Thoracic aorta (tissue), 2 donors: ENCODE data around the gene NOC4L. TPM values are rescaled to one million over a fixed set of nuclear protein-coding genes. Genes with fewer than 3 reads are reported as not detected.

Experiments
- ATAC-seq: fragments of 150-250 bp; one replicate; pipeline ENCODE4 v1.8.0; 2017; ENCODE audit warnings: low read depth; ENCODE audit not compliant: insufficient number of reproducible peaks, low FRiP score
- DNase-seq: peaks from one replicate; pipeline ENCODE4 v3.0.0-alpha.2; 2020; ENCODE audit warnings: low spot score
- H3K27ac ChIP-seq, 2 donors: fragments of 200-600 bp; sonication (generic); 1 replicate in 1 of 2; 2 replicates in 1 of 2; pipeline ENCODE4 v1.5.1; 2016; ENCODE audit warnings: mild to moderate bottlenecking in 2 of 2, moderate library complexity in 2 of 2
- H3K27me3 ChIP-seq: fragments of 200-600 bp; sonication (generic); replicated peaks from 2 replicates; pipeline ENCODE4 v1.6.0; 2016; ENCODE audit warnings: mild to moderate bottlenecking; ENCODE audit not compliant: insufficient read depth
- H3K36me3 ChIP-seq: fragments of 200-600 bp; sonication (generic); one replicate; pipeline ENCODE4 v1.5.1; 2016
- H3K4me1 ChIP-seq, 2 donors: fragments of 200-600 bp; sonication (generic); 1 replicate in 1 of 2; 2 replicates in 1 of 2; pipeline versions ENCODE4 v1.5.1 to v1.6.0; 2016; ENCODE audit warnings: low read depth in 2 of 2, mild to moderate bottlenecking in 1 of 2; ENCODE audit not compliant: control insufficient read depth in 1 of 2
- H3K4me3 ChIP-seq: fragments of 200-600 bp; sonication (generic); 2 replicates; pipeline ENCODE4 v1.5.1; 2016; ENCODE audit warnings: mild to moderate bottlenecking
- H3K9me3 ChIP-seq: fragments of 200-600 bp; sonication (generic); 2 replicates; pipeline ENCODE4 v1.5.1; 2016
- CTCF ChIP-seq: fragments of 200-600 bp; sonication (generic); IDR thresholded peaks from one replicate; pipeline ENCODE4 v1.5.1; 2019; ENCODE audit warnings: antibody characterized with exemption
- total RNA-seq, 2 donors: library from RNA; depleted of rRNA; stranded (reverse); fragments of >200 nt; gene quantifications; one replicate each; pipeline versions ENCODE4 v1.1.0 to v1.2.3, GENCODE V29; 2016

The NOC4L gene
- total RNA-seq, 2 donors from 2014 or later: 5.9 to 8.5 TPM

GRCh38 chr12:132108211-132108832 is 35.9 kb upstream of the NOC4L start:
- H3K36me3 ChIP-seq: peaks cover 22% of the 10 kb centered on the region
- no peak for TF ChIP-seq CTCF

GRCh38 chr12:132109741-132110140 is 34.5 kb upstream of the NOC4L start:
- H3K4me3 ChIP-seq: no peak overlapping the region
- DNase-seq (no peak), ATAC-seq (no peak)
- no peaks in the 10 kb centered on the region for H3K4me1 ChIP-seq
- H3K27me3 ChIP-seq: no peaks in the 10 kb centered on the region
- H3K27ac ChIP-seq: no peak overlapping the region
- TF ChIP-seq CTCF: no peak
- H3K9me3 ChIP-seq: no peaks in the 10 kb centered on the region
- peaks cover 30% of the 10 kb centered on the region for H3K36me3 ChIP-seq

More at GRCh38 chr12:132108211-132108832, 35.9 kb upstream of the NOC4L start:
- no peak for DNase-seq
- H3K27ac ChIP-seq: no peak overlapping the region
- no peak for ATAC-seq
- H3K4me3 ChIP-seq: no peak overlapping the region
- no peaks in the 10 kb centered on the region for H3K4me1 ChIP-seq
- no peaks in the 10 kb centered on the region for H3K27me3 ChIP-seq
- no peaks in the 10 kb centered on the region for H3K9me3 ChIP-seq

GRCh38 chr12:132110677-132111076 is 33.6 kb upstream of the NOC4L start:
- Histone ChIP-seq H3K27ac (no peak overlapping the region), H3K9me3 (no peaks in the 10 kb centered on the region), H3K4me3 (no peak overlapping the region), H3K4me1 (no peaks in the 10 kb centered on the region), H3K27me3 (no peaks in the 10 kb centered on the region), H3K36me3 (peaks cover 29% of the 10 kb centered on the region)
- no peak for TF ChIP-seq CTCF
- ATAC-seq (no peak), DNase-seq (no peak)

GRCh38 chr12:132111654-132112304 is 32.5 kb upstream of the NOC4L start:
- H3K27ac ChIP-seq: no peak overlapping the region
- no peaks in the 10 kb centered on the region for H3K4me1 ChIP-seq
- no peak for DNase-seq
- no peaks in the 10 kb centered on the region for H3K9me3 ChIP-seq
- H3K4me3 ChIP-seq: no peak overlapping the region
- H3K36me3 ChIP-seq: peaks cover 33% of the 10 kb centered on the region
- TF ChIP-seq CTCF: no peak
- H3K27me3 ChIP-seq: no peaks in the 10 kb centered on the region
- ATAC-seq: no peak

GRCh38 chr12:132114667-132115066 is 29.6 kb upstream of the NOC4L start:
- Histone ChIP-seq H3K36me3 (peaks cover 44% of the 10 kb centered on the region), H3K4me1 (no peaks in the 10 kb centered on the region), H3K4me3 (no peak overlapping the region), H3K9me3 (no peaks in the 10 kb centered on the region), H3K27me3 (no peaks in the 10 kb centered on the region), H3K27ac (no peak overlapping the region)
- ATAC-seq (no peak), DNase-seq (no peak)
- no peak for TF ChIP-seq CTCF
